Fibroblast of mammary gland (primary cell): ENCODE data around the gene SEC22C.

Source experiments
- DNase-seq: peaks from one replicate; pipeline ENCODE4 v3.0.0-alpha.2; 2010; ENCODE audit warnings: low read depth
- H3K4me3 ChIP-seq: 2 replicates; pipeline ENCODE4 v1.5.1; 2011; ENCODE audit warnings: low read depth, mild to moderate bottlenecking, low read length, moderate library complexity; ENCODE audit not compliant: control insufficient read depth
- CTCF ChIP-seq: conservative IDR thresholded peaks from 2 replicates; pipeline ENCODE4 v1.5.1; 2011; ENCODE audit warnings: low read depth, low read length, inconsistent platforms; ENCODE audit not compliant: control insufficient read depth, insufficient read depth

Gene SEC22C

GRCh38 chr3:42527368-42527917 lies 54.3 kb downstream of the SEC22C start:
- no peak for TF ChIP-seq CTCF
- no peak for DNase-seq
- H3K4me3 ChIP-seq, result no peak overlapping the region

GRCh38 chr3:42526616-42527367 lies 55.0 kb downstream of the SEC22C start:
- no peak for TF ChIP-seq CTCF
- no peak for DNase-seq

GRCh38 chr3:42525736-42526345 lies 55.9 kb downstream of the SEC22C start:
- TF ChIP-seq CTCF, result no peak
- DNase-seq, result no peak
- no peak overlapping the region for H3K4me3 ChIP-seq

More at GRCh38 chr3:42526616-42527367, 55.0 kb downstream of the SEC22C start:
- H3K4me3 ChIP-seq, result no peak overlapping the region

GRCh38 chr3:42525212-42525611 lies 56.6 kb downstream of the SEC22C start:
- no peak for TF ChIP-seq CTCF
- no peak overlapping the region for H3K4me3 ChIP-seq

GRCh38 chr3:42524751-42525150 lies 57.0 kb downstream of the SEC22C start:
- no peak for TF ChIP-seq CTCF
- no peak for DNase-seq
- H3K4me3 ChIP-seq, result no peak overlapping the region

More at GRCh38 chr3:42525212-42525611, 56.6 kb downstream of the SEC22C start:
- no peak for DNase-seq

GRCh38 chr3:42520906-42521305 lies 60.9 kb downstream of the SEC22C start:
- no peak for TF ChIP-seq CTCF
- no peak overlapping the region for H3K4me3 ChIP-seq
- no peak for DNase-seq
